NCI-H128 (cell line): ENCODE measurements around the gene PDE10A.

Source experiments
- DNase-seq: peaks from one replicate; lab custom pipeline; 2025; ENCODE audit not compliant: unreplicated experiment; lab: John Stamatoyannopoulos, UW

The PDE10A gene

GRCh38 chr6:165678904-165679303, 15.9 kb upstream of the PDE10A start:
- no peak for DNase-seq

- no peak for DNase-seq
Observed at GRCh38 chr6:165678429-165678828, 15.4 kb upstream of the PDE10A start.

GRCh38 chr6:165677091-165677490, 14.1 kb upstream of the PDE10A start:
- DNase-seq: no peak

- no peak for DNase-seq
Observed at GRCh38 chr6:165676435-165677068, 13.5 kb upstream of the PDE10A start.

GRCh38 chr6:165675120-165675519, 12.1 kb upstream of the PDE10A start:
- no peak for DNase-seq

GRCh38 chr6:165674155-165675029, 11.4 kb upstream of the PDE10A start:
- no peak for DNase-seq

GRCh38 chr6:165671222-165671768, 8.3 kb upstream of the PDE10A start:
- DNase-seq: no peak

- no peak for DNase-seq
Observed at GRCh38 chr6:165668951-165669350, 5.9 kb upstream of the PDE10A start.

- no peak for DNase-seq
Observed at GRCh38 chr6:165665384-165665672, 2.3 kb upstream of the PDE10A start.

- DNase-seq: no peak
Observed at GRCh38 chr6:165664559-165665383, 1.7 kb upstream of the PDE10A start.

- no peak for DNase-seq
Observed at GRCh38 chr6:165663736-165664558, 906 bp upstream of the PDE10A start.

- no peak for DNase-seq
Observed at GRCh38 chr6:165663377-165663735, 315 bp upstream of the PDE10A start.

- no peak for DNase-seq
Observed at GRCh38 chr6:165662041-165662748, 846 bp downstream of the PDE10A start.

GRCh38 chr6:165661664-165662025, 1.4 kb downstream of the PDE10A start:
- DNase-seq: no peak

- DNase-seq: no peak
Observed at GRCh38 chr6:165660857-165661663, 2.0 kb downstream of the PDE10A start.

- no peak for DNase-seq
Observed at GRCh38 chr6:165659945-165660856, 2.8 kb downstream of the PDE10A start.

GRCh38 chr6:165658395-165659058, 4.5 kb downstream of the PDE10A start:
- DNase-seq: no peak

- no peak for DNase-seq
Observed at GRCh38 chr6:165657325-165657680, 5.7 kb downstream of the PDE10A start.
